Transverse colon (tissue), 3 donors: ENCODE results near the gene RFX3.

ENCODE experiments used
- EP300 ChIP-seq: sonication (generic); formaldehyde crosslinking; IDR thresholded peaks from one replicate; pipeline ENCODE4 v1.6.1; 2017; ENCODE audit warnings: antibody characterized with exemption, low read depth
- POLR2A ChIP-seq: fragments of 450-650 bp; IDR thresholded peaks from one replicate; pipeline ENCODE4 v1.6.1; 2016; ENCODE audit warnings: antibody characterized with exemption, mild to moderate bottlenecking, moderate library complexity
- TF ChIP-seq, protein P1 (sequence below), 5 experiments: fragments of 200-600 bp in 3 of 5; fragments of 450-650 bp in 2 of 5; sonication (generic) in 3 of 5; IDR thresholded peaks; 1 replicate in 2 of 5; 2 replicates in 3 of 5; pipeline ENCODE4 v1.5.1; 2016 to 2017; ENCODE audit warnings: antibody characterized with exemption in 5 of 5, inconsistent platforms in 3 of 5, mild to moderate bottlenecking in 2 of 5, moderate library complexity in 1 of 5

DNA sequence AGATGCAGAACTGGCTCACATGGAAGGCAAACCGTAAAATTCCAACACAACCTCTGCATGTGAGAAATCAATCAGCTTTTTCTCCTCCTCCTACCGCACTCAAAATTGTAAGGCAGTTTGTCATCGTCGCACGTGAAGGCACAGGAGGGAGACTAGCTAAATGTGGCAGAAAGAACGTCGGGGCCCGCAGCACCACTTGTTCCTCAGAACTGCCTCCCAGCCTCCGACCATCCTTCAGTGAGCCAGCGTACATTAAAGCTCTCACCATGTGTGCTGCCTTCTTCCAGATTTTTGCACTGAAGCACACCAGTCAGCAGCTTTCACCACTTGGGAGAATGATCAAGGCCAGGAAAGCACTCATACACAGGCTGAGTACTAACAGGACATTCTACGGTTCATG is 105.9 kb downstream of the RFX3 start:
- TF ChIP-seq, protein P1, sequence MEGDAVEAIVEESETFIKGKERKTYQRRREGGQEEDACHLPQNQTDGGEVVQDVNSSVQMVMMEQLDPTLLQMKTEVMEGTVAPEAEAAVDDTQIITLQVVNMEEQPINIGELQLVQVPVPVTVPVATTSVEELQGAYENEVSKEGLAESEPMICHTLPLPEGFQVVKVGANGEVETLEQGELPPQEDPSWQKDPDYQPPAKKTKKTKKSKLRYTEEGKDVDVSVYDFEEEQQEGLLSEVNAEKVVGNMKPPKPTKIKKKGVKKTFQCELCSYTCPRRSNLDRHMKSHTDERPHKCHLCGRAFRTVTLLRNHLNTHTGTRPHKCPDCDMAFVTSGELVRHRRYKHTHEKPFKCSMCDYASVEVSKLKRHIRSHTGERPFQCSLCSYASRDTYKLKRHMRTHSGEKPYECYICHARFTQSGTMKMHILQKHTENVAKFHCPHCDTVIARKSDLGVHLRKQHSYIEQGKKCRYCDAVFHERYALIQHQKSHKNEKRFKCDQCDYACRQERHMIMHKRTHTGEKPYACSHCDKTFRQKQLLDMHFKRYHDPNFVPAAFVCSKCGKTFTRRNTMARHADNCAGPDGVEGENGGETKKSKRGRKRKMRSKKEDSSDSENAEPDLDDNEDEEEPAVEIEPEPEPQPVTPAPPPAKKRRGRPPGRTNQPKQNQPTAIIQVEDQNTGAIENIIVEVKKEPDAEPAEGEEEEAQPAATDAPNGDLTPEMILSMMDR (IDR thresholded peaks at IDR 0.05): no peak
- no peak for TF ChIP-seq EP300
- TF ChIP-seq POLR2A: no peak
